Activated CD4-positive, alpha-beta T cell treated with anti-CD3 and anti-CD28 coated beads for 24 hours (primary cell): ENCODE results near the gene PPIA.
A peak's percentile ranks its signal among the peaks of the same experiment; 100 is the strongest.

Source experiments
- DNase-seq, 2 donors: peaks; one replicate each; pipeline ENCODE4 v3.0.0-alpha.2; 2020; ENCODE audit warnings: low read depth in 2 of 2

Gene PPIA

GRCh38 chr7:44796504-44797328, at the start of gene PPIA:
TSS of gene PPIA (plus strand) at chr7:44796681. CDS start at chr7:44796725, 44 bp downstream.
- DNase-seq: peak; percentile 98

DNA sequence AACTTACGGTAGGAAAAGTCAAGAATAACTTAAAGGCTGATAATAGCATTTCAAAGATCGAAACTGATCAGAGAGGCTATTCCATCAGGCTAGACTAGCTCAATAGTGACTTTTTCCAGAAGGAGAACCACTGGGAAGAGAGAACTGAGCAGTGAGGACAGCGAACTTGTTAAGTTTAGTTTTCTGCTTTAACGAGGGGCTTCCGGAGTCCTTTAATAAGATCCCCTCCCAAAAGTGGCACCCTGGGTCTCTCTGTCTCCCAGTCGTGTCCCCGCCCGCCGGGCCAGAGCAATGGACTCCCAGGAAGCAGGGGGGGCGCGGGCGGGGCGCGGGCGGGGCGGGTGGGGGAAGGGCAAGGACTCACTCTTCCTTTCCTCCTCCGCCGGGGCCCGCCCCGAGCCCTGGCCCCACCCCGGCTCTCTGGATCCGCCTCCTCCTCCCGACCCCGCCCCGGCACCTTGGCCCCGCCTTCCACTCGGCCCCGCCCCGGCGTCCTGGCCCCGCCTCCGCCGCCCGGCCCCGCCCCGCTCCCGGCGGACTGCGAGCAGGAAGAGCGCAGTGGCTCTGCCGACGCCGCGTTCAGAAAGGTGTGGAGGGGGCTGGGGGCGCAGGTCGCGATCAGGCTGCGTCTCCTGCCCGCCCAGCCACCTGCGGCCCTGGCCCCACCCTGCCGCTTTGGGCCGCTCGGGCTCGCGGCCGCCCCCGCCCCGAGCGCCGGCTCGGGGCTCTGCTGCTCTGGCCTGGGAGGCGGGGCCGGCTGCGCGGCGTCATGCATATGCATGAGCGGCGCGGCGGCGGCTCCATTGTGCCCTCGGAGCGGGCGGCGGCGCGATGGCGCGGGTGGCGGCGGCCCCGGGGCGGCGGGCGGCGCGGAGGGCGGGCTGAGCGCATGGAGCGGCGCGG, 48.2 kb upstream of the PPIA start, which contains the start of gene ZMIZ2:
Gene ZMIZ2 (plus strand): TSS at position 803 of the 903 bp plus-strand sequence. CDS start 7,403 bp downstream, outside the sequence.
- peak; percentile 82 to 93 for DNase-seq

GRCh38 chr7:44748948-44749731, 47.3 kb upstream of the PPIA start:
- no peak for DNase-seq

- DNase-seq: no peak
Measured at GRCh38 chr7:44749992-44750391, 46.5 kb upstream of the PPIA start.

- DNase-seq: no peak
Measured at GRCh38 chr7:44750424-44750823, 46.1 kb upstream of the PPIA start.

GRCh38 chr7:44750921-44751571, 45.4 kb upstream of the PPIA start:
- DNase-seq: peak; percentile 25 to 38

- DNase-seq: no peak
Measured at GRCh38 chr7:44752822-44753221, 43.7 kb upstream of the PPIA start.

GRCh38 chr7:44754802-44755697, 41.4 kb upstream of the PPIA start:
- DNase-seq: no peak

DNA sequence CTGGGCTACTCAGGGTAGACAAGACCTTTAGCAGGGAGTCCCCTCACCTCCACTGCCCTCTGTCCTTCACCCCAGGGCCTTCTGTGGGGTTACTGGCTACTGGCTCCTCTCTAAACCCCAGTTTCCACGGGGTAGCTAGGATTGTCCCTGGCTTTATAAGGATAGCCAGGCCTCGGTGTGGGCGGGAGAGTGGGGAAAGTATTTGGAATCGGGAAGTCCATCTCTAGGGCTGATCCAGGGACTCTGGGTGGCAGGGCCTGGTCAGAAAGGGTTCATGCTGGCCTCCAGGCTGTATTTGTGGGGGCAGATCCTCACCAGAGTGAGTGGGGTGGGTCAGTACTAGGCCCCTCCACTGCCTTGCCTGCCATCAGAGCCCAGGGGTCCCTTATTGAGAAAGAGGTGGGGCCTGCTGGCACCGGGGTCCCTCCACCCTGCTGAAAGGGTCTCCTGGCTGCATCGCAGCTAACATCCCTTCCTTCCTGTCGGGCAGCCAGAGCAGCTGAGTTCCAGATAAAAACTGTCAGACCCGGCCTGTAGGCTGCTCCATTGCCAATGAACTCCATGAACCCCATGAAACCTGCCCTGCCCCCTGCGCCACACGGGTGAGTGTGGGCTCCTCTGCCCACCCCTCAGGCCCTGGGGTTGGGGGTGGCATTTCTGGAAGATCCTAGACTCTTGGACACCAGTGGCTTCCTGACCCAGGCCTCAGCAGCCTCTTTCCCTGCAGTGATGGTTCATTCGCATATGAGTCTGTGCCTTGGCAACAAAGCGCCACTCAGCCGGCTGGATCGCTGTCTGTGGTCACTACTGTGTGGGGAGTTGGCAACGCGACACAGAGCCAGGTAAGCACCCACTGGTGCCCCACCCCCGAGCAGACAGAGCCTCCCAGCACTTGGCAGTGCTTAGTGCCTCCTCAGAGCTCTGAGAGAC, 40.5 kb upstream of the PPIA start:
- no peak for DNase-seq

- DNase-seq: no peak
Measured at GRCh38 chr7:44756904-44757303, 39.6 kb upstream of the PPIA start.

DNA sequence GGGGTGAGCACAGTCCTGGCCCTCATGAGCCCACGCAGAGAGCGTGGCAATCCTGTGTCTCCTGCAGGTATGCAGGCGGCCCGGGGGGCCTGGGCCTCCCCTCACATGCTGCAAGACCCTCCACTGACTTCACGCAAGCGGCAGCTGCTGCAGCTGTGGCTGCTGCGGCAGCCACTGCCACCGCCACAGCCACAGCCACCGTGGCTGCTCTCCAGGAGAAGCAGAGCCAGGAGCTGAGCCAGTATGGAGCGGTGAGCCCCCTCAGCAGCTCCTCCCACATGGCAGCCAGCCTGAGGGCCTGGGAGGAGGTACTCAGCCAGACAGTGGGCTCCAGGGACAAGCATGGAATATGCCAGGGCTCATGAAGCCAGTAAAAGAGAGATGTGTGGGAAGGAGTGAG, 39.2 kb upstream of the PPIA start:
- DNase-seq: no peak

- DNase-seq: no peak
Measured at GRCh38 chr7:44757739-44758138, 38.7 kb upstream of the PPIA start.

GRCh38 chr7:44759246-44759645, 37.2 kb upstream of the PPIA start:
- DNase-seq: no peak

- no peak for DNase-seq
Measured at GRCh38 chr7:44760034-44760580, 36.4 kb upstream of the PPIA start.

- DNase-seq: no peak
Measured at GRCh38 chr7:44761207-44762161, 35.0 kb upstream of the PPIA start.

- no peak for DNase-seq
Measured at GRCh38 chr7:44762300-44762699, 34.2 kb upstream of the PPIA start.

- no peak for DNase-seq
Measured at GRCh38 chr7:44762726-44763522, 33.6 kb upstream of the PPIA start.
